GM23338 (cell line): ENCODE data around the gene WARS2.

Experiments used
- REST ChIP-seq: IDR thresholded peaks from one replicate; pipeline ENCODE4 v1.6.1; 2018; ENCODE audit warnings: antibody characterized with exemption; ENCODE audit not compliant: unreplicated experiment
- TF ChIP-seq, protein P1 (sequence below), 2 experiments: fragments of 200-600 bp in 1 of 2; sonication (generic) in 1 of 2; conservative IDR thresholded peaks; 2 replicates each; pipeline versions ENCODE4 v1.5.1 to v1.6.1; 2016 to 2017; ENCODE audit warnings: antibody characterized with exemption in 2 of 2, low read depth in 2 of 2, mild to moderate bottlenecking in 2 of 2, moderate library complexity in 1 of 2

GRCh38 chr1:119040489-119040888, 100.0 kb downstream of the WARS2 start:
- TF ChIP-seq, protein P1, sequence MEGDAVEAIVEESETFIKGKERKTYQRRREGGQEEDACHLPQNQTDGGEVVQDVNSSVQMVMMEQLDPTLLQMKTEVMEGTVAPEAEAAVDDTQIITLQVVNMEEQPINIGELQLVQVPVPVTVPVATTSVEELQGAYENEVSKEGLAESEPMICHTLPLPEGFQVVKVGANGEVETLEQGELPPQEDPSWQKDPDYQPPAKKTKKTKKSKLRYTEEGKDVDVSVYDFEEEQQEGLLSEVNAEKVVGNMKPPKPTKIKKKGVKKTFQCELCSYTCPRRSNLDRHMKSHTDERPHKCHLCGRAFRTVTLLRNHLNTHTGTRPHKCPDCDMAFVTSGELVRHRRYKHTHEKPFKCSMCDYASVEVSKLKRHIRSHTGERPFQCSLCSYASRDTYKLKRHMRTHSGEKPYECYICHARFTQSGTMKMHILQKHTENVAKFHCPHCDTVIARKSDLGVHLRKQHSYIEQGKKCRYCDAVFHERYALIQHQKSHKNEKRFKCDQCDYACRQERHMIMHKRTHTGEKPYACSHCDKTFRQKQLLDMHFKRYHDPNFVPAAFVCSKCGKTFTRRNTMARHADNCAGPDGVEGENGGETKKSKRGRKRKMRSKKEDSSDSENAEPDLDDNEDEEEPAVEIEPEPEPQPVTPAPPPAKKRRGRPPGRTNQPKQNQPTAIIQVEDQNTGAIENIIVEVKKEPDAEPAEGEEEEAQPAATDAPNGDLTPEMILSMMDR (conservative IDR thresholded peaks at IDR 0.05; ENCODE audit: low read depth in 2 of 2) = no peak
- TF ChIP-seq REST = no peak
